Inflammatory macrophage treated with lipopolysaccharide for 1 hour (primary cell): ENCODE measurements around the gene GRIN2A.
A peak's percentile ranks its signal among the peaks of the same experiment; 100 is the strongest.

Experiments used
- DNase-seq, 2 donors: peaks; one replicate each; pipeline ENCODE4 v3.0.0-alpha.2; 2020 to 2022

Gene GRIN2A

GRCh38 chr16:10181196-10182162 lies 749 bp downstream of the GRIN2A start:
- DNase-seq = peak; percentile 29 to 59

- no peak for DNase-seq
Measured at GRCh38 chr16:10180771-10181163, 1.5 kb downstream of the GRIN2A start.

GRCh38 chr16:10180042-10180770 lies 2.0 kb downstream of the GRIN2A start:
- no peak for DNase-seq

- DNase-seq = no peak
Measured at GRCh38 chr16:10178526-10178925, 3.7 kb downstream of the GRIN2A start.

GRCh38 chr16:10178080-10178479 lies 4.1 kb downstream of the GRIN2A start:
- no peak for DNase-seq

- no peak for DNase-seq
Measured at GRCh38 chr16:10172848-10173655, 9.2 kb downstream of the GRIN2A start.

- DNase-seq = no peak
Measured at GRCh38 chr16:10171221-10171620, 11.0 kb downstream of the GRIN2A start.

- no peak for DNase-seq
Measured at GRCh38 chr16:10169904-10170410, 12.3 kb downstream of the GRIN2A start.

- no peak for DNase-seq
Measured at GRCh38 chr16:10169031-10169430, 13.2 kb downstream of the GRIN2A start.

GRCh38 chr16:10168258-10168657 lies 14.0 kb downstream of the GRIN2A start:
- no peak for DNase-seq

- no peak for DNase-seq
Measured at GRCh38 chr16:10165643-10166042, 16.6 kb downstream of the GRIN2A start.

- no peak for DNase-seq
Measured at GRCh38 chr16:10162981-10163380, 19.2 kb downstream of the GRIN2A start.

- no peak for DNase-seq
Measured at GRCh38 chr16:10156099-10156498, 26.1 kb downstream of the GRIN2A start.

GRCh38 chr16:10154389-10154788 lies 27.8 kb downstream of the GRIN2A start:
- DNase-seq = no peak

- DNase-seq = no peak
Measured at GRCh38 chr16:10153985-10154384, 28.2 kb downstream of the GRIN2A start.

- no peak for DNase-seq
Measured at GRCh38 chr16:10151718-10152117, 30.5 kb downstream of the GRIN2A start.

- no peak for DNase-seq
Measured at GRCh38 chr16:10150906-10151305, 31.3 kb downstream of the GRIN2A start.

- no peak for DNase-seq
Measured at GRCh38 chr16:10145542-10146035, 36.6 kb downstream of the GRIN2A start.

- no peak for DNase-seq
Measured at GRCh38 chr16:10141671-10142070, 40.6 kb downstream of the GRIN2A start.

GRCh38 chr16:10138881-10139280 lies 43.3 kb downstream of the GRIN2A start:
- DNase-seq = no peak

- DNase-seq = no peak
Measured at GRCh38 chr16:10137341-10137740, 44.9 kb downstream of the GRIN2A start.

GRCh38 chr16:10136916-10137315 lies 45.3 kb downstream of the GRIN2A start:
- DNase-seq = no peak

- DNase-seq = no peak
Measured at GRCh38 chr16:10130538-10130937, 51.7 kb downstream of the GRIN2A start.
